ENCODE data around the gene DOC2A.
A peak's percentile ranks its signal among the peaks of the same experiment; 100 is the strongest.

DOC2A gene

DNA sequence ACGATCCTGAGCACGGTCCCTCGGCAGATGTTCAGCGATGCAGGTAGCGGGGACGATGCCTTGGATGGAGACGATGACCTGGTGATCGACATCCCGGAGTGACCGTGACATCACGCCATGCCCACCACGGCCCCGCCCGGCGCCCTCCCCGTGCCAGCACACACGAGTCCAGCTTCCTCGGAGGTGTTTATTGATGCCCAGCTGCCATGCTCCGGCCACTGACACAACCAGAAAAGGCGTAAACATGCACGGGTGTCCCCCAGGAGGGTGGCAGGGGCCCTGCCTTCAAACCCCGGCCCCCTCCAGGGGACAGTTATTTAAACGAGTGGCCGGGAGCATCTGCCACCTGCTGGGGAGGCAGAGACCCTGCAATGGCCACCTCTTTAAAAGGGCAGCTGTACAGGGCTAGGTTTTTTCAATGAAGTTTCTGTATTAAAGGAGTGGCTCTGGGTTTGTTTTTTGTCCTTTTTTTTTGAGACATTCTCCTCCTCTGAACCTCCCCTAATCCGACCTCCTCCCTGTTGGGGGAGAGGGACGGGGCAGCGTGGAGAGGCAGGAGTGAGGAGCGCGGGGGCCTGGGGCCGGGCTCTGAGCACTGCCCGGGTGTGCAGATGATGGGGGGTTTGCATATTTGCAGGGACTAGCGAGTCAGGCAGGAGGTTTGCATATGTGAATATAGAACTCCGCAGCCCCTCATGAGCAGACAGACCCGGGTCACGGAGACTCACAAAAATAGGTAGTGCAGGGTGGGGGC, 5.3 kb downstream of the DOC2A start:
- no peak for DNase-seq (ENCODE audit: low read depth)

DNA sequence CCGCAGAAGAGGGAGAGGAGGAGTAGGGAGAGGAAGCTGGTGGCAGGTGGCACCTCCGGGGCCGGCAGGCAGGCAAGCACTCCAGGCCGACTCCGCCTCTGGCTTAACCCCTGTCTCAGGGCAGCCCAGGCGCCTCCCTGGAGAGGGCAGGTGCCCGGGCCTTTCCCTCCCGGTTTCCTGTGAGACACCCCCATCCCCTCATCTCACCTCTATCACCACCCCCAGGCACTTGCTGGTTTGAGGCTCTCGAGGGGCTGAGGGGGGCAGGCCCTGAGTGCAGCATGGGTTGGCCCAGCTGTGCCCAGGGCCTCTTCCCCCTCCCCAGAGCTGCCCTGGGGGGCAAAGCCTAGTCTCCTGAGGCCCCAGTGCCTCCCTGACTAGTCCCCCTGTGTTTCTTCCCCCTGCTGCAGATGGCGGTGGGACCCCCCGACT, 6.0 kb downstream of the DOC2A start:
- DNase-seq (ENCODE audit: low read depth), result no peak

DNA sequence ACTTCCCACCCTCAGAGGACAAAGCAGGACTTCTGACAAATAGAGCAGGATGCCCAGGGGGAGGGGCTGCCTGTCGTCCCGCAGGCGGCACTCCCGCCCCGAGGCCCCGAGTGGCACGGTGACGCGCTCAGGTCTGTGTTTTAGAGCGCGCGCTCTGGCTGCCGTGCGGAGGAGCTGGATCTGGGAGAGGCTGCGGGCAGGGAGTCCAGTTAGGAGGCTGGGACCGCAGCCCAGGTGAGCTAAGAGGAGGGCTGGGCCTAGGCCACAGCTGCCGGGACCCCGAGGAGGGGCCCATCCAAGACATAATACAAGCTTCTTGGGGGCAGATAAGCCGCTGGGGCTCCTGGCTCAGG, 6.4 kb downstream of the DOC2A start:
- no peak for DNase-seq (ENCODE audit: low read depth)

DNA sequence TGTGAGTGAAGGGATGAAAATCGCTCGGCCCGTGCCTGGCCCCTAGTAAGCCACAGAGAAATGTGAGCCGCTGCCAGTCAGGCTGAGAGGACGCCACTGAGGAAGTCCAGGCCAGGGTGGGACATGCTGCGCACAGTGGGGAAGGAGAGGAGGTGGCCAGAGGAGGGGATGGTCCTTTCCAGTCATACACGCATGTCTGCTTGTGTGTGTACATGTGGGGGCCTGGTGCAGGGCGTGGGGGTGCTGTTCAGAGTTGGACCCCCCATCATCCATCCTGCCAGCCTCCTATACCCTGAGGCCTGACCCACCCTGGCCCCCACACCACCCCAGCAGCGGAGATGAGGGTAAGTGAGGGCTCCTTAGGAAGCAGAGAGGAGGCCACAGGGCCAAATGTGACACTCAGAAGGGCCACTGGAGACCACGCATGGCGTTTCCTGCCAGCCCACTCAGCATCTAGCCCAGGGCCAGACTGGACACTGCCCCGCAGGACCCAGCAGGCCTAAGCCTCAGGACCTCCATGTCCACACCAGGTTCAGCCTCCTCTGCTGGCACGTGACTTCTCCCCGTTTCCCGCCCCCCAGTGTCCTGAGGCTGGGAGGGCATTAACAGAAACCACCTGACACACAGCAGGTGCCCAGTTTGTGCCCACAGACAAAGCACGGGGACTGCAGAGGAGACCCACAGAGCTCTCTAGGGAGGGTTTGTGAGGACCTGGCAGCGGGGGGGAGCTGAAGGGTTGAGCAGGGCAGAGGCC, 7.0 kb downstream of the DOC2A start:
- DNase-seq (ENCODE audit: low read depth), result no peak

DNA sequence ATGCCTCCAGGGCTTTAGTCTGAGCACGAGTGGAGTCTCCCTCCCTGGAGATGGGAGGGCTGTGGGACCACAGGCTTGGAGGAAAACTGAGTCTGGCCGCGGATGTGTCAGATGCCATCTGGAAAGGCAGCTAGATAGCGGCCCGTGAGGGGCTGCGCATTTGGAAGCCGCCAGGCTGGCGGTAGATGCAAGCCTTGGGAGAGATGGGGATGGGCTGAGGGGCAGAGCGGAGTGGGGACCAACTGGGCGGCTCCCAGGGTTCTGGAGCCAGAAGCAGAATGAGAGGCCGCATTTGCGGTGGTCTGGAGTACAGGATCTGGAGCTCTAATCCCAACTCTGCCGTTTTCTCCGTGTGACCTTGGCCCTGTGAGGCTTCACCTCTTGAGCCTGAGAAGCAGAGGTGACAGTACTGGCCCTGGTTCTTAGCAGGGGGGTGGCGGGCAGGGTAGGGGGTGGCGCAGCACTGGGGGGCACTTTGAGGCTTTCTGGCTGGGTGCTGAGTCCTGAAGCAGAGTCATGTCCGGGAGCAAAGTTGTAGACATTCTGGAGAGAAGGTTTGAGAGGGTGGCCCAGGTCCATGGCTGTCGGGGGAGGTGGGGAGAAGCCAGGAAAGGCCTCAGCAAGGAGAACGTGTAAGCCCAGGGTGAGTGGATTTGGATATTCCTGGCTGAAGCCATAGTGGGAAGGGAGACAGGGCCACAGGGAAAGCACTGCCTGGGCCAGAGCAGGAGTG, 8.0 kb downstream of the DOC2A start:
- DNase-seq (ENCODE audit: low read depth), result no peak

DNA sequence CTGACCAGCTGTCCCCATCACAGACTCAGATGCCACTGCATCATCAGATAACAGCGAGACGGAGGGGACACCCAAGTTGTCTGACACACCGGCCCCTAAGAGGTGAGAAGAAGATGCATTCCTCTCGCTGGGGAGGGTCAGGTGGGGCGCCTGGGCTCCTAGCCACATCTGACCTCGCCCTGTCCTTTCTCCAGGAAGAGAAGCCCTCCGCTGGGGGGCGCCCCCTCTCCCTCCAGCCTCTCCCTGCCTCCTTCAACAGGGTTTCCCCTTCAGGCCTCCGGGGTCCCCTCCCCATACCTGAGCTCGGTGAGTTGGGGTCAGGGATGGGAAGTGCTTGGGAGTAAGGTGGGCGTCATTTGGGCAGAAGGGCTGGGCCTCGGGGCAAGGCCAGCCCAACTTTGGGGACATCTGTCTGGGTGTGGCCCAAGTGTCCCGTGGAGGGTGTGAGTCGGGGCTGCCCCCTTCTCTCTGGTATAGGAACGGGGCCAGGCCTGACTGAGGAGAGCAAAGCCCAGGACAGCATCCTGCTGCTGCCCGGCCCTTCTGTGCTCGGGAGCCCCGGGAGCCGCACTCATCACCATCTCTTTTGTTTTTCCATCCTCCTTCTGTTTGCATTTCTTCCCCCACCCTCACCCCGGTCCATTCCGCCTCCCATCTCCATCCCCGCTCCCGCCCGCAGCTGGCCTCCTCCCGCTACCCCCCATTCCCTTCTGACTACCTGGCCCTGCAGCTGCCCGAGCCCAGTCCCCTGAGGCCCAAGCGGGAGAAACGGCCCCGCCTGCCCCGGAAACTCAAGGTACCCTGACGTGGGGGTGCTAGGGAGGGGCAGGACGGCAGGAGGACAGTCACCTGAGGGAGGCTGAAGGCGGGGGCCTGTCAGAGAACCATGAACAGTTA, 9.8 kb downstream of the DOC2A start:
- DNase-seq (ENCODE audit: low read depth), result no peak

DNA sequence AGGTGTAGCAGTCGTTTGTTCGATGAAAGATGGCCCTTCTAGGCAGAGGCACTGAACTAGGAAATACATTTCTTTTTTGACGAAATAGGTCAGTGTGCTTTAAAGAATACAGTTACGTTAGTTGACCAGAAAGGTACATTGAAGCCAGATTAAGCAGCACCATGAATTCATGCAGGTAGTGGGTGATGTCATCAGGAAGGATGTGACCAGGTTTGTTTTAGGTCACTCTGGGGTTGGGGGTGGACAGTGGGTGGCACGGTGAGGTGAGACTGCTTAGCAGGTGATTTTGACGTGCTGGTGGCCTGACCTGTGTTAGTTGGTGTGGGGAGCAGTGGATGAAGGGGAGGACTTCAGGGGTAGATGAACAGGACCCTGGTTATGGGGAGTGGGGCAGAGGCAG, 11.2 kb downstream of the DOC2A start:
- DNase-seq (ENCODE audit: low read depth), result no peak

DNA sequence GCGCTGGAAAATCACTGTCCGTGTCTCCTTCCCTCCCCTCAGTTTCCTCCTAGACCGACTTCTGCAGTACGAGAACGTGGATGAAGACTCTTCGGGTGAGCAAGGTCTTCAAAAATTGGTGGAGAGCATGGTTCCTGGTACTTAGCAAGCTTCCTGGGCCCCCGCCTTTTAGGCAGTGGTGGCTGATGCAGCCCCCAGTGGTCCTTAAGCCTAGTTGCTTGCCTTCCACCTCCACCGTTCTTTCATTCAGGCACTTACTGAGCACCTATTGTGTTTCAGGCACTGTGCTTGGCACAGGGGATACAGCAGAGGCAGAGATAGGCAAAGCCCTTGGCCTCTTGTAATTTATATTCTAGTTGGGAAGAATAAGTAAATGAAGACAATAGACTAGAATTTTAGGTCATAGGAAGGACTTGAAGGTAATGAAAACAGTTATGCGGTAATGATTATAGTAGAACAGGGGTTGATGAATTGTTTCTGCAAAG, 14.0 kb downstream of the DOC2A start:
- DNase-seq (ENCODE audit: low read depth), result no peak

DNA sequence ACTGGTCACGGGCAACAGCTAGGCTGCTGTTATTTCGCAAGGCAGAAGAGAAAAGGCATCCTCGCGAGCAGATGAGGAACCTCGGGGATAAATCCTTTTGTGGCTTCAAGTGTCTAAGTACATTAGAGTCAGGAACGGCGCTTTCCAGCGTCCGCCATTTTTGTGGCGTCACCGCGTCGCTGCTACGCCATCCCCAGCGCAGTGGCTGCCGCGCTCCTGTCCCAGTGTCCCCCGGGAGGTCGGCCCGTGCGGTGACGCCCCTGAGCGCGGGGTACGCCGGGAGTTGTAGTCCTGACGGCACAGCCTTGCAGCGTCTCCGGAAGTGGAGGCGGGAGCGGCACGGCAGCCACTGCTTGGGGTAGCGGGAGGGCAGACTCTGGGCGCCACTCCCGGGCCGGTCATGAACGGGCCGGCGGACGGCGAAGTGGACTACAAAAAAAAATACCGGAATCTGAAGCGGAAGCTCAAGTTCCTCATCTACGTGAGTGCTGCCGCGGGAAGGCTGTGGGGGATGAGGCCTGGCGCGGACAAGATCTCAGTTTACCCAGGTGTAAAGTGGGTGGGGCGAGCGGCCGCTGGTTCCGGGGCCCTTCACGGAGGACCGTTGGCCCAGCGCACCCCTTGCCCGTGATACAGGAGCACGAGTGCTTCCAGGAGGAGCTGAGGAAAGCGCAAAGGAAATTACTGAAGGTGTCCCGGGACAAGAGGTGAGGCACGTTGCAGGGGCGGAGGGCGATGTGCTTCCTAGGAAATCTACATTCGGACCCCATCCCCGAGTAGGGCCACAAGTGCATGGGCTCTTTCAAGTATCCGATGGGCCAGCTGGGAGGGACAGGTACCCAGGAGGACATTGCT, 14.7 kb downstream of the DOC2A start, which contains the start of gene INO80E:
Gene INO80E (plus strand): TSS at position 331 of the 855 bp plus-strand sequence. CDS start 70 bp downstream, at position 401.
- peak; percentile 83 for DNase-seq (ENCODE audit: low read depth)

DNA sequence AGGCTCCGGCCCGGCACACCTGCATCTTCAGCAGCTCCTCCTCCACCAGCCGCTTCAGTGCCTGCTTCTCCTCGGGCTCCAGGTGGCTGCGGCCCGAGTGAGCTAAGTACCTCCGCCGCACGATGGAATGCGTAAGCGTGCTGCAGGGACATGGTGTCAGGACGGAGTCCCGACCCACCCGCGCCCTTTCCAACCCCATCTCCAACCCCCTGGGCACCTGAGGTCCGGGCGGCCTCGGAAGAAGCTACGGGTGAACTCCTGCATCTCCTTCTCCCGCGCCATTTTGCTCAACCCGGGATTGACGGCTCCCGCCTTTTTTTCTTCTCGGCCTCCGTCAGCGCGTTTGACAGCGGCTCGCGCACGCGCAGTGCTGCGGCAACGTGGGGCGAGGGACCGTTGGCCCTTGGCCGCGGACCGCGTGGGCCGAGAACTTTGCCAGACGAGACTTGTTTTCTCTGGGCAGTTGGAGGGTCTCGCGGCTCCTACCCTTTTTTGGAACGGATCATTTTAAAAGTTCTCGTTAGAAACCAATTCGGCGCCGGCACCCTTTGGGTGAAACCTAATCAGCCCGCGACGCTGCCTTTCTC, 15.4 kb downstream of the DOC2A start, which contains the start of gene HIRIP3:
Gene HIRIP3 (minus strand): TSS at position 294 of the 587 bp plus-strand sequence. CDS start 12 bp downstream, at position 282.
- DNase-seq (ENCODE audit: low read depth), result peak; percentile 49

DNA sequence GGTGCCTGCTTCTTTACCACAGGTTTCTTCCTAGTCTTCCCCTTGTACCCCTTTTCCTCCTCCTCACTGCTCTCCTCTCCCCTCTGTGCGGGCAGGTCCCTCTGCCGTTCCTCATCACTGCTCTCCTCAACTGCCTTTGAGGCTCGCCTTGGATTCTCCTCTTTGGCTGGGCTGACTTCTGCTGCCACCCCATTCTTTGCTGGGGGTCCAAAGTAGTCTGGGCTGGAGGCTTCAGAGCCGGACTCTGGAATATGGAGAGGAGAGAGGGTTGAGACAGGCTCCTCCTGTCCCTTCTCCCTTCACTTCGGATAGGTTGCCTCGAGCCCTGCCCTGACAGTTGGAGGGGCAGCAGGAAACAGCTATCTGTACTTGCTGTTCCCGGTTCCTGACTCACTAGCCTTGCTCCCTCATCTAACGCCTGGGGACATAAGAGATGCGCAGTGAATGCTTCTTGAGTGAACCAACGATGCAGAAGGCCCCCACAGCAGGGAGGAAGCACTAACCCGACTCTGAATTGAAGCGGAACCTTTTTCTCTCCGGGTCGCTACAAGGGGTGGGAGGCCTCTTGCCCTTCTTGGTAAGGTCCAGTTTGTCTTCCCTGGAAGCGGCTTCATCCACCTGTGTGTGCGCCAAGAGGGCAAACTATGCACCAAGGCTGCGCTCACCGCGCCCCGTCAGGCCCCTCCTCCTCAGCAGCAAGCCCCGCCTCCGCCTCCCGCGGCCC, 16.1 kb downstream of the DOC2A start:
- DNase-seq (ENCODE audit: low read depth), result peak; percentile 42

DNA sequence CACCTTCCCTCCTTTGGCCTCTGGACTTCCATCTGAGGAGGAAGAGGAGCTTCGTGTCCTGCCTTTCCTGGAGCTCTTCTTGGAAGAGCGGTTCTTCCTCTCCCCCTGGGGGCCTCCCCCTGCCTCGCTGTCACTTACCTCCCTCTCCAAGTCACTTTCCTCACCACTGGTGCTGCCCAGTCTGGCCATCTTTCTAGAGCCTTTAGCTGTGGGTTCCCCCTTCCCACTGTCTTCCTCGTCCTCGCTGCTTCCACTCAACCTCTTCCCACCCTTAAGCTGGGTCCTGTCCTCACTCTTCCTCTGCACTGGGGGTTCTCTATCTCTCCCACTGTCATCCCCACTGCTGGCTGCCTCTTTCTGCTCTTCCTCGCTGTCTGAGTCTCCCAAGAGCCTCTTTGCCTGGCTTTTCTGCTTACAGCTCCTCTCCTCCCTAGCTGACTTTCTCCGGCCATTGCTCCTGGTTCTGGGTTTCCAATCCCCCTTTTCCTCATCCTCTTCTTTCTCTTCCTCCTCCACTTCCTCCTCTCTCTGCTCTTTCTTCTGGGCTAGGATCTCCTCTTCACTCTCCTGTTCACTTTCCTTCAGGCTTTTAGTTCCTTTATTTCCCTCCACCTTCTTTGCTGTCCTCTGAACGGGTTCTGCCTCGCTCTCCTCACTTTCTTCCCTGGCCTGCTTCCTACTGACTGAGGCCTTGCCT, 16.8 kb downstream of the DOC2A start:
- DNase-seq (ENCODE audit: low read depth), result no peak

DNA sequence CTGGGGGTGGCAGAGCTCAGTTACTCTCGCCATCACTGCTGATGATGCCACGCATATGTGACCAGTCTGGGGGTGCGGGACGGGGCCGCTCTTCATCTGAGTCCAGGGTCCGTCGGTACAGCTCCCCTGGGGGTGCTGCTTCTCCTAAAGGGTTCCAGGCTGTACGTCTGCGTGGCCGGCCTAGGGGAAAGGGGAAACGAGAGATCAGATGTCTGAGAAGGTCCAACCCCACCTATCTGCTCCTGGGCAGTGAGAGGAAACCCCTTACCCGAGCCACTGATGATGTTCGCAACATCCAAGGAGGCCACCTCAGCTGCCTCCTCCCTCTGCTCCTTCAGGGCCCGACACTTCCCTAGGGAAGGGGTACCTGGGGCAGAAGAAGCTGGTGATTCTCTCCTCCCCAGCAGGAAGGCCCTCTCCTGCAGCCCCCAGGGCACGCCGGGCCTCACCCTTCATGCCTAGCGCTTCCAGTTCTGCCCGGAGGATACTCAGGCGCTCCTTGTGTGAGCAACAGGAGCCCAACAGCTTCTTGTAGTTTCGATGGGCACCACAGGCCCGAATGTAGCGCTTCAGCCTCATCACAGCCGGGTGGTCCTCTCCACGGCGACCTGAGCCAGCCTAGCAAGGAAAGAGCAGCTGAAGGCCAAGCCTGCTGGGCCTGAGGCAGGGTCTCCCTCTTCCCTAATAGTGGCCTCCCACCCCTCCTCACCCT, 17.5 kb downstream of the DOC2A start:
- DNase-seq (ENCODE audit: low read depth), result no peak

DNA sequence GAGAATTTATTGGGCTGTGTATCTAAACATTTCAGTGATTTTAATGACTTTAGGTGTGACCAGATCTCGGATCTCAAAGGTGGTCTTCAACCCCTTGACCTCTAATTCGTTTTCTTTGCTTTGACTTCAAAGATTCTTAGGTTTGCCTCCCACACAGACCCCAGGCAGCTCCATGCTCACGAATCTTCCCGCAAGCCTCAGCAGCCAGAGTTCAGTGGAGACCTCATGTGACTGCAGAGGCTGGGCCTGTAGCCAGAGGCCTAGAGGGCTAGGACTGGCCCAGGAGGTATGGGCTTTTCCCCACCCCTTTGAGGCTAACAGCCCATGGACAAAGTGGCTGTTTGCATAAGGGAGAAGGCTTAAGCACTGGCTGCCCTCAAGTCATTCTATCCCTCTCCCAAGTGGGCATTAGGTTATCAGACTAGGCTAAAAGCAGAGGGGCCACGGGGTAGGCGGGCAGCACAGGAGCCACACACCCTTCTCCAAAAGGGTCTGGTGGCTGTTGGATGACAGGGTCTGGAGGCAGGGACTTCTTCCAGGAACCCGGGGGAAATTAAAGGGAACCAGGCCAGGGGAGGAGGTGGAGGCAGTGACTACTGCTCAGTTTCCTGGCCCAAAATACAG, 18.4 kb downstream of the DOC2A start:
- no peak for DNase-seq (ENCODE audit: low read depth)

DNA sequence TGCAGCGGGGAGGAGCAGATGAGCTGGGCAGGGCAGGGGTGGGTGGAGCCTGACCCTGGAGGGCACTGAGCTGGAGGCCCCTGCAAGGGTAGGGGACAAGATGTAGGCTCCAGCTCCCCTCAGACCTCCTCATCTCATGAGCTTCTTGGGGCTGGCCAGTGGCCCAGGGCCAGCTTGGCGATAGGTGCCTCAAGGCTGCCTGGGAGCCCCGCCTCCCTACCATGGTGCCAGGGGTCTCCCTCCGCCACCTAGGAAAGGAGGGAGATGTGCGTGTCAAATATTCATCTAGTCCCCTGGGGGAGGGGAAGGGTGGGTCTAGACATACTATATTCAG, 19.3 kb downstream of the DOC2A start:
- DNase-seq (ENCODE audit: low read depth), result no peak

DNA sequence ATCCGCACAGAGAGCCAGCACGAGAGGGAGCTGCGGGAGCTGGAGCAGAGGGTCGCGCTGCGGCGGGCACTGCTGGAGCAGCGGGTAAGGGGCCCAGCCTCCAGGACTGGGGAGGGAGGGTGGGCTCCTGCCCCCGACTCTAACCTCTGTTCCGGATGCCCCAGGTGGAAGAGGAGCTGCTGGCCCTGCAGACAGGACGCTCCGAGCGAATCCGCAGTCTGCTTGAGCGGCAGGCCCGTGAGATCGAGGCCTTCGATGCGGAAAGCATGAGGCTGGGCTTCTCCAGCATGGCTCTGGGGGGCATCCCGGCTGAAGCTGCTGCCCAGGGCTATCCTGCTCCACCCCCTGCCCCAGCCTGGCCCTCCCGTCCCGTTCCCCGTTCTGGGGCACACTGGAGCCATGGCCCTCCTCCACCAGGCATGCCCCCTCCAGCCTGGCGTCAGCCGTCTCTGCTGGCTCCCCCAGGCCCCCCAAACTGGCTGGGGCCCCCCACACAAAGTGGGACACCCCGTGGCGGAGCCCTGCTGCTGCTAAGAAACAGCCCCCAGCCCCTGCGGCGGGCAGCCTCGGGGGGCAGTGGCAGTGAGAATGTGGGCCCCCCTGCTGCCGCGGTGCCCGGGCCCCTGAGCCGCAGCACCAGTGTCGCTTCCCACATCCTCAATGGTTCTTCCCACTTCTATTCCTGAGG, 19.8 kb downstream of the DOC2A start:
- no peak for DNase-seq (ENCODE audit: low read depth)

DNA sequence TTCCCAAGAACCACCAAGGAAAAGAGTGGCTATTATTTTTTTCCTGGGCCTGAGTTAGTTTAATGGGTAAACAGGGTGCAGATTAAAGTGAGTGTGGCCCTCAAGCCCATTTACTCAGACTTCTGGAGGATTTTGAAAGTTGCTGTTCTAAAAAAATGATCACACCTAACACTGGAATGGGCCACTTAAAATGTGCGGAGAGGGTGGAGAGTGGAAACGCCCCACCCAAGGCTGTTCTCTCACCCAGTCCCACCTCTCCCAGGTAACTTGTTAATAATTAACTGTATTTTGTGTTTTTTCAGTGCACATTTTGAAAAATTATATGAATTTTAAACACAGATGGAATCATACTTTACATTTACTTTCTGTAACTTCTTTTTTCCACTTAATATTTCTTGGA, 20.8 kb downstream of the DOC2A start:
- no peak for DNase-seq (ENCODE audit: low read depth)
